NCI-H1105 treated with DMSO at 0.1 percent for 48 hours (cell line): ENCODE data around the gene FEM1B.

ENCODE experiments used
- DNase-seq: peaks from one replicate; lab custom pipeline; 2025; lab: John Stamatoyannopoulos, UW

The FEM1B gene

GRCh38 chr15:68326711-68327354 lies 49.3 kb downstream of the FEM1B start:
- no peak for DNase-seq

- no peak for DNase-seq
These were observed 50.9 kb downstream of the FEM1B start for GRCh38 chr15:68328443-68328842.

GRCh38 chr15:68328964-68329363 lies 51.4 kb downstream of the FEM1B start:
- no peak for DNase-seq

- DNase-seq = no peak
These were observed 52.9 kb downstream of the FEM1B start for GRCh38 chr15:68330416-68330815.

- DNase-seq = no peak
These were observed 53.4 kb downstream of the FEM1B start for GRCh38 chr15:68330901-68331300.

GRCh38 chr15:68332266-68332665 lies 54.7 kb downstream of the FEM1B start:
- no peak for DNase-seq

- DNase-seq = no peak
These were observed 56.4 kb downstream of the FEM1B start for GRCh38 chr15:68333775-68334470.

GRCh38 chr15:68334661-68335124 lies 57.1 kb downstream of the FEM1B start:
- DNase-seq = no peak

- DNase-seq = peak; percentile 73
These were observed 57.7 kb downstream of the FEM1B start for GRCh38 chr15:68335251-68335650.

- DNase-seq = no peak
These were observed 58.1 kb downstream of the FEM1B start for GRCh38 chr15:68335655-68336054.

- DNase-seq = no peak
These were observed 59.0 kb downstream of the FEM1B start for GRCh38 chr15:68336516-68336915.

- no peak for DNase-seq
These were observed 60.3 kb downstream of the FEM1B start for GRCh38 chr15:68337826-68338225.

GRCh38 chr15:68339481-68339880 lies 61.9 kb downstream of the FEM1B start:
- DNase-seq = no peak

- no peak for DNase-seq
These were observed 63.5 kb downstream of the FEM1B start for GRCh38 chr15:68340726-68341671.

GRCh38 chr15:68341760-68342725 lies 64.5 kb downstream of the FEM1B start:
- no peak for DNase-seq

GRCh38 chr15:68343579-68344225 lies 66.2 kb downstream of the FEM1B start:
- no peak for DNase-seq

- DNase-seq = no peak
These were observed 67.1 kb downstream of the FEM1B start for GRCh38 chr15:68344600-68344999.
